ENCODE data around the gene TERT.

TERT gene

DNA sequence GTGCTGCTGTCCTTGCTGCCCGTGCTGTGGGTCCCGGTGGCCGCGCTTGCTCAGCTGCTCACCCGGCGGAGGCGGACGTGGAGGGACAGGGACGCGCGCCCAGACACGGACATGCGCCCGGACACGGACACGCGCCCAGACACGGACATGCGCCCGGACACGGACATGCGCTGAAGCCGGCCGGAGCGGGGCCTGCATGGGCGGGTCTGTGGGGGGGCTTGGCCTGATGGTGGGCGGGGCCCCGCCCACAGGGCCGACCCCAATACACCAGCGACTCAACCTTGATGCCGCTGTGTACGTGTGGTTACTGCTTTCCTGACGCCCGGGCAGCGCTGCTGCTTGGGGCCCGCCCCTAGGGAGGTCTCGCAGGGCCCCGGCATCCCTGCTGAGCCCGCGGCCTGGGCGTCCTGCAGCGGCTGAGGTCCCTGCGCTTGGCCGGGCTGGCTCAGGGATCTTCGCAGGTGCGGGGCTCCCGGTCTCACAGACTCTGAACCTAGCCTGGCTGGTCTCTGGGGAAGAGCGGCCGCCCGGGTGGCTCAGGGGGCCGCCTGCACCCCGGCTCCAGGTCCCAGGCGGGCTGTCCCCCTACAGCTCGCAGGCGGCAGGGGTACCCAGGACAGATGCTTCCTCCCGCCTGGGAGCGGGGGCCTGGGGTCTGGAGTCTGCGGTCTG lies 48.8 kb downstream of the TERT start:
- H3K27me3 ChIP-seq: peaks cover 0 to 62% of the 10 kb centered on the region in 2 donors
- TF ChIP-seq CTCF (IDR thresholded peaks at IDR 0.05): no peak
- no peak for DNase-seq
- H3K4me3 ChIP-seq: no peak overlapping the region
- intact Hi-C loops (cut with DNase I; ENCODE audit: low total_unique reads): no loop called here
- no peak overlapping the region for H3K27ac ChIP-seq
- no peaks in the 10 kb centered on the region for H3K36me3 ChIP-seq
- no peaks in the 10 kb centered on the region for H3K9me3 ChIP-seq
- no peaks in the 10 kb centered on the region for H3K4me1 ChIP-seq

DNA sequence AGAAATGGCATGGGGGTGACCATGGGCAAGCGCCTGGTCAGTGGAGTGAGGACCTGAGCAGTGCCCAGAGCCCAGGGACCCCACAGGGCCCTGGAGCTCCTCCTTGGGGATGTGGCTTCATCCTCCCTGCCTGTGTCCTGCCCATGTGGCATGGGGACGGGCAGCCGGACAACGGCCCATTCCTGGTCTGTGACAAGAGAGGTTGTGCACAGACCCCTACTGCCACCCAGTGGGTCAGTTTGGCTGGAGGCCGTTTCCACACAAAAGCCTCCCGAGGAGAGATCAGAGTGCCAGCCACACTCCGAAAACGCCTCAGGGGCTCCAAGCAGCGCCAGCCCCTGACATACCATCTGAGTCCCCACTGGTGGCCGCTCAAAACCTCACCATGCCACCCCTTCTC lies 49.9 kb downstream of the TERT start:
- TF ChIP-seq CTCF (IDR thresholded peaks at IDR 0.05): no peak
- H3K27ac ChIP-seq: no peak overlapping the region
- no peak for DNase-seq
- H3K36me3 ChIP-seq: no peaks in the 10 kb centered on the region
- intact Hi-C loops (cut with DNase I; ENCODE audit: low total_unique reads): no loop called here
- H3K4me1 ChIP-seq: no peaks in the 10 kb centered on the region
- no peak overlapping the region for H3K4me3 ChIP-seq
- H3K9me3 ChIP-seq: no peaks in the 10 kb centered on the region
- peaks cover 0 to 59% of the 10 kb centered on the region in 2 donors for H3K27me3 ChIP-seq

DNA sequence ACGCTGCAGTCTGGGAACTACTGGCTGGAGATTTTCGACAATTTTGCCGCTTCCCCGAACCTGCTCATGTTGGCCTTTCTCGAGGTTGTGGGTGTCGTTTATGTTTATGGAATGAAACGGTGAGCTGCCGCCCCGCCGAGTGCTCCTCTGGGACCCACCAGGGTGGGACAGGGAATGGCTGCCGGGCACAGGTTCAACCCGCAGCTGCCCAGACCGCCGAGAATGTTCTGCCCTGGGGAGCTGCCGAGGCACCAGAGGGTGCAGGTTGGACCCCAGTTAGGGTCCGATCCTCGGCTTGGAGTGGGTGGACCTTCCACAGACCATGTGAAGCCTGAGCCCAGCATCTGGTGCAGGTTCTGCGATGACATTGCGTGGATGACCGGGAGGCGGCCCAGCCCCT lies 50.6 kb downstream of the TERT start:
- H3K27me3 ChIP-seq: peaks cover 0 to 59% of the 10 kb centered on the region in 2 donors
- intact Hi-C loops (cut with DNase I; ENCODE audit: low total_unique reads): no loop called here
- H3K9me3 ChIP-seq: no peaks in the 10 kb centered on the region
- H3K36me3 ChIP-seq: no peaks in the 10 kb centered on the region
- no peak for TF ChIP-seq CTCF (IDR thresholded peaks at IDR 0.05)
- no peak overlapping the region for H3K27ac ChIP-seq
- H3K4me1 ChIP-seq: no peaks in the 10 kb centered on the region
- DNase-seq: no peak
- no peak overlapping the region for H3K4me3 ChIP-seq

- Histone ChIP-seq H3K27ac (no peak overlapping the region), H3K4me3 (no peak overlapping the region), H3K27me3 (peaks cover 0 to 56% of the 10 kb centered on the region in 2 donors), H3K4me1 (no peaks in the 10 kb centered on the region), H3K9me3 (no peaks in the 10 kb centered on the region), H3K36me3 (no peaks in the 10 kb centered on the region)
- no peak for TF ChIP-seq CTCF (IDR thresholded peaks at IDR 0.05)
- no peak for DNase-seq
- intact Hi-C loops (cut with DNase I; ENCODE audit: low total_unique reads): no loop called here
These were observed 51.3 kb downstream of the TERT start for GRCh38 chr5:1243487-1244130.

DNA sequence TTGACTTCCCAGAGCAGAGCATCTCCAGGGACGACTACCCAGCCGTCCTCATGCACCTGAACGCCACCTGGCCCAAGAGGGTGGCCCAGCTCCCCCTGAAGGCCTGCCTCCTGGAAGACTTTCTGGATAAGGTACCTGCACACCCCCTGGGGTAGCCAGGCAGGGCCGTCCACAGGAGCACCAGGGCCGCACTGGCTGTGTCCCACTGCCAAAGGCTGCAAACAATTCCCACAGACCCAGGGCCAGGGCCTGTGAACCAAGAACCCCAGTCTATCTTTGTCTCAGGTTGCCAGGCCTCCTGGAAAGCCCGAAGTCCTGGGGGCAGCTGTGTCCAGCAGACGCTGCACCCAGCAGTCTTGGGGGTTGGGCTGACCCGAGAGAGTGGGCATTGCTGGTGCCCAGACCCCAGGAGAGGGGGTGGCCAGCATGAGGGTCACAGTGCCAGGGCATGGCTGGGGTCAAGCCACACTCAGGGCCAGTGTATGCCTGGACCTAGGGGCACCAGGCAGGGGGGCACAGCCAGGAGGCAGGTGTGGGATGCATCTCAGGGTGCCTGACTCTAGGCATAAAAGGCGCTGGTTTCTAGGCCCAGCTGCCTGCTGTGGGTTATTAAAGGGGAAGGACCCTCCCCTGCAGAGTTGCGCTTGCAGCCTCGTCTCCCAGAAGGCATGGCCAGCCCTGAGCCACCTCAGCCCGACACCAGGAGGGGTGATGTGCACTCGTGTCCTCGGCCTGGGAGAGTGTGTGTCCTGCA lies 52.0 kb downstream of the TERT start:
- no peak overlapping the region for H3K27ac ChIP-seq
- no peaks in the 10 kb centered on the region for H3K9me3 ChIP-seq
- no peak overlapping the region for H3K4me3 ChIP-seq
- DNase-seq: no peak
- intact Hi-C loops (cut with DNase I; ENCODE audit: low total_unique reads): no loop called here
- no peak for TF ChIP-seq CTCF (IDR thresholded peaks at IDR 0.05)
- H3K4me1 ChIP-seq: no peaks in the 10 kb centered on the region
- no peaks in the 10 kb centered on the region for H3K36me3 ChIP-seq
- H3K27me3 ChIP-seq: peaks cover 0 to 49% of the 10 kb centered on the region in 2 donors
